Type B pancreatic cell (in vitro differentiated cells): ENCODE measurements around the gene HP. TPM values are rescaled to one million over a fixed set of nuclear protein-coding genes. Genes with fewer than 3 reads are reported as not detected.
A peak's percentile ranks its signal among the peaks of the same experiment; 100 is the strongest.
"Not testable (repeated sequence)": the region's sequence is repeated elsewhere in the genome, so short reads cannot be mapped to it uniquely, and the experiment has no call there.

Experiments
- DNase-seq: peaks from one replicate; pipeline ENCODE4 v3.0.0; 2021; ENCODE audit warnings: mixed read lengths; ENCODE audit not compliant: unreplicated experiment; ENCODE audit errors: extremely low spot score
- H3K27ac Mint-ChIP-seq: 2 replicates; pipeline ENCODE4 v1.8.0; 2021; ENCODE audit warnings: mild to moderate bottlenecking, mixed read lengths
- H3K27me3 Mint-ChIP-seq: 2 replicates; pipeline ENCODE4 v1.8.0; 2021; ENCODE audit warnings: mixed read lengths
- H3K36me3 Mint-ChIP-seq: 2 replicates; pipeline ENCODE4 v1.8.0; 2021; ENCODE audit warnings: mixed read lengths
- H3K4me1 Mint-ChIP-seq: one replicate; pipeline ENCODE4 v1.8.0; 2021; ENCODE audit warnings: mixed read lengths; ENCODE audit not compliant: unreplicated experiment
- H3K4me3 Mint-ChIP-seq: 2 replicates; pipeline ENCODE4 v1.8.0; 2021; ENCODE audit warnings: mild to moderate bottlenecking, mixed read lengths
- H3K9me3 Mint-ChIP-seq: 2 replicates; pipeline ENCODE4 v1.8.0; 2021; ENCODE audit warnings: mixed read lengths
- CTCF ChIP-seq: fragments of 200-600 bp; sonication (generic); conservative IDR thresholded peaks from 2 replicates; pipeline ENCODE4 v1.5.0; 2021; ENCODE audit warnings: antibody characterized with exemption, mild to moderate bottlenecking
- total RNA-seq: library from RNA; stranded (reverse); gene quantifications from 2 replicates; pipeline ENCODE4 v1.2.1, GENCODE V29; 2021; ENCODE audit warnings: low replicate concordance

HP gene
- total RNA-seq, 1 donor from 2014 or later, result not detected

GRCh38 chr16:72072514-72073342, 18.4 kb downstream of the HP start:
- peaks cover 4% of the 10 kb centered on the region for H3K4me1 Mint-ChIP-seq
- no peak overlapping the region for H3K4me3 Mint-ChIP-seq
- no peaks in the 10 kb centered on the region for H3K36me3 Mint-ChIP-seq
- TF ChIP-seq CTCF, result no peak
- no peaks in the 10 kb centered on the region for H3K27me3 Mint-ChIP-seq
- peak overlapping the region; percentile 16 for H3K27ac Mint-ChIP-seq
- no peak for DNase-seq
- no peaks in the 10 kb centered on the region for H3K9me3 Mint-ChIP-seq

- no peak overlapping the region for H3K4me3 Mint-ChIP-seq
- no peak for TF ChIP-seq CTCF
- no peaks in the 10 kb centered on the region for H3K9me3 Mint-ChIP-seq
- DNase-seq, result no peak
- H3K27me3 Mint-ChIP-seq, result no peaks in the 10 kb centered on the region
- peaks cover 4% of the 10 kb centered on the region for H3K4me1 Mint-ChIP-seq
- H3K36me3 Mint-ChIP-seq, result no peaks in the 10 kb centered on the region
- H3K27ac Mint-ChIP-seq, result no peak overlapping the region
Measured at GRCh38 chr16:72073560-72074230, 19.4 kb downstream of the HP start.

- not testable (repeated sequence) for DNase-seq, H3K4me3 Mint-ChIP-seq, H3K36me3 Mint-ChIP-seq, H3K27ac Mint-ChIP-seq, H3K27me3 Mint-ChIP-seq, H3K4me1 Mint-ChIP-seq, H3K9me3 Mint-ChIP-seq
Measured at GRCh38 chr16:72075067-72075466, 20.8 kb downstream of the HP start.

GRCh38 chr16:72076991-72077706, 22.8 kb downstream of the HP start:
- H3K27me3 Mint-ChIP-seq, H3K36me3 Mint-ChIP-seq, H3K4me3 Mint-ChIP-seq, H3K4me1 Mint-ChIP-seq, H3K9me3 Mint-ChIP-seq, H3K27ac Mint-ChIP-seq, DNase-seq: not testable (repeated sequence)

- peaks cover 4% of the 10 kb centered on the region for H3K9me3 Mint-ChIP-seq
- peaks cover 23% of the 10 kb centered on the region for H3K36me3 Mint-ChIP-seq
- no peak overlapping the region for H3K27ac Mint-ChIP-seq
- no peak for TF ChIP-seq CTCF
- no peaks in the 10 kb centered on the region for H3K27me3 Mint-ChIP-seq
- H3K4me1 Mint-ChIP-seq, result no peaks in the 10 kb centered on the region
- no peak overlapping the region for H3K4me3 Mint-ChIP-seq
- DNase-seq, result no peak
Measured at GRCh38 chr16:72083778-72084404, 29.6 kb downstream of the HP start.

GRCh38 chr16:72084445-72084844, 30.1 kb downstream of the HP start:
- TF ChIP-seq CTCF, result no peak
- Mint-ChIP-seq H3K27ac (no peak overlapping the region), H3K27me3 (no peaks in the 10 kb centered on the region), H3K4me3 (no peak overlapping the region), H3K36me3 (peaks cover 26% of the 10 kb centered on the region), H3K4me1 (no peaks in the 10 kb centered on the region), H3K9me3 (peaks cover 4% of the 10 kb centered on the region)
- DNase-seq, result no peak
